ENCODE data around the gene REG3A.

Gene REG3A

GRCh38 chr2:79162801-79163200 is 3.2 kb upstream of the REG3A start:
- no peak overlapping the region for H3K9ac ChIP-seq (ENCODE audit: low read depth in 1 of 2, low read length in 2 of 2)

GRCh38 chr2:79162132-79162531 is 2.6 kb upstream of the REG3A start:
- H3K36me3 ChIP-seq (ENCODE audit: control insufficient read depth in 2 of 2, insufficient read depth in 2 of 2, low read length in 2 of 2) = no peaks in the 10 kb centered on the region
- H3K4me1 ChIP-seq (ENCODE audit: control insufficient read depth in 2 of 2, insufficient read depth in 2 of 2, low read length in 2 of 2) = no peaks in the 10 kb centered on the region
- H3K4me3 ChIP-seq (ENCODE audit: low read length in 2 of 2) = no peak overlapping the region
- H3K9ac ChIP-seq (ENCODE audit: low read depth in 1 of 2, low read length in 2 of 2) = no peak overlapping the region
- no peaks in the 10 kb centered on the region for H3K27me3 ChIP-seq (ENCODE audit: control insufficient read depth in 2 of 2, insufficient read depth in 2 of 2, low read length in 2 of 2)
- no peak overlapping the region for H3K27ac ChIP-seq (ENCODE audit: low read depth in 2 of 2, low read length in 2 of 2)
- no peaks in the 10 kb centered on the region for H3K9me3 ChIP-seq (ENCODE audit: control insufficient read depth in 2 of 2, low read length in 2 of 2)

More at GRCh38 chr2:79162801-79163200, 3.2 kb upstream of the REG3A start:
- Histone ChIP-seq H3K36me3 (ENCODE audit: control insufficient read depth in 2 of 2, insufficient read depth in 2 of 2, low read length in 2 of 2) (no peaks in the 10 kb centered on the region), H3K4me3 (ENCODE audit: low read length in 2 of 2) (no peak overlapping the region), H3K4me1 (ENCODE audit: control insufficient read depth in 2 of 2, insufficient read depth in 2 of 2, low read length in 2 of 2) (no peaks in the 10 kb centered on the region), H3K27ac (ENCODE audit: low read depth in 2 of 2, low read length in 2 of 2) (no peak overlapping the region), H3K9me3 (ENCODE audit: control insufficient read depth in 2 of 2, low read length in 2 of 2) (no peaks in the 10 kb centered on the region), H3K27me3 (ENCODE audit: control insufficient read depth in 2 of 2, insufficient read depth in 2 of 2, low read length in 2 of 2) (no peaks in the 10 kb centered on the region)

- Histone ChIP-seq H3K36me3 (ENCODE audit: control insufficient read depth in 2 of 2, insufficient read depth in 2 of 2, low read length in 2 of 2) (no peaks in the 10 kb centered on the region), H3K4me1 (ENCODE audit: control insufficient read depth in 2 of 2, insufficient read depth in 2 of 2, low read length in 2 of 2) (no peaks in the 10 kb centered on the region), H3K9ac (ENCODE audit: low read depth in 1 of 2, low read length in 2 of 2) (no peak overlapping the region), H3K27me3 (ENCODE audit: control insufficient read depth in 2 of 2, insufficient read depth in 2 of 2, low read length in 2 of 2) (no peaks in the 10 kb centered on the region), H3K27ac (ENCODE audit: low read depth in 2 of 2, low read length in 2 of 2) (no peak overlapping the region), H3K9me3 (ENCODE audit: control insufficient read depth in 2 of 2, low read length in 2 of 2) (no peaks in the 10 kb centered on the region), H3K4me3 (ENCODE audit: low read length in 2 of 2) (no peak overlapping the region)
These were observed 523 bp downstream of the REG3A start for GRCh38 chr2:79159030-79159429.

- Histone ChIP-seq H3K27me3 (ENCODE audit: control insufficient read depth in 2 of 2, insufficient read depth in 2 of 2, low read length in 2 of 2) (peaks cover 0 to 5% of the 10 kb centered on the region in 2 donors), H3K27ac (ENCODE audit: low read depth in 2 of 2, low read length in 2 of 2) (no peak overlapping the region), H3K4me3 (ENCODE audit: low read length in 2 of 2) (no peak overlapping the region), H3K36me3 (ENCODE audit: control insufficient read depth in 2 of 2, insufficient read depth in 2 of 2, low read length in 2 of 2) (no peaks in the 10 kb centered on the region), H3K9ac (ENCODE audit: low read depth in 1 of 2, low read length in 2 of 2) (no peak overlapping the region), H3K4me1 (ENCODE audit: control insufficient read depth in 2 of 2, insufficient read depth in 2 of 2, low read length in 2 of 2) (no peaks in the 10 kb centered on the region), H3K9me3 (ENCODE audit: control insufficient read depth in 2 of 2, low read length in 2 of 2) (no peaks in the 10 kb centered on the region)
These were observed 3.6 kb downstream of the REG3A start for GRCh38 chr2:79155826-79156476.

GRCh38 chr2:79139423-79139822 is 20.1 kb downstream of the REG3A start:
- peaks cover 0 to 7% of the 10 kb centered on the region in 2 donors for H3K4me1 ChIP-seq (ENCODE audit: control insufficient read depth in 2 of 2, insufficient read depth in 2 of 2, low read length in 2 of 2)
- no peak overlapping the region for H3K27ac ChIP-seq (ENCODE audit: low read depth in 2 of 2, low read length in 2 of 2)
- no peak overlapping the region for H3K9ac ChIP-seq (ENCODE audit: low read depth in 1 of 2, low read length in 2 of 2)
- H3K9me3 ChIP-seq (ENCODE audit: control insufficient read depth in 2 of 2, low read length in 2 of 2) = no peaks in the 10 kb centered on the region
- H3K36me3 ChIP-seq (ENCODE audit: control insufficient read depth in 2 of 2, insufficient read depth in 2 of 2, low read length in 2 of 2) = no peaks in the 10 kb centered on the region
- peaks cover 21 to 26% of the 10 kb centered on the region in 2 donors for H3K27me3 ChIP-seq (ENCODE audit: control insufficient read depth in 2 of 2, insufficient read depth in 2 of 2, low read length in 2 of 2)
- H3K4me3 ChIP-seq (ENCODE audit: low read length in 2 of 2) = no peak overlapping the region

- Histone ChIP-seq H3K9me3 (ENCODE audit: control insufficient read depth in 2 of 2, low read length in 2 of 2) (no peaks in the 10 kb centered on the region), H3K4me1 (ENCODE audit: control insufficient read depth in 2 of 2, insufficient read depth in 2 of 2, low read length in 2 of 2) (peaks cover 0 to 7% of the 10 kb centered on the region in 2 donors), H3K9ac (ENCODE audit: low read depth in 1 of 2, low read length in 2 of 2) (no peak overlapping the region), H3K4me3 (ENCODE audit: low read length in 2 of 2) (no peak overlapping the region), H3K27me3 (ENCODE audit: control insufficient read depth in 2 of 2, insufficient read depth in 2 of 2, low read length in 2 of 2) (peaks cover 28 to 36% of the 10 kb centered on the region in 2 donors), H3K36me3 (ENCODE audit: control insufficient read depth in 2 of 2, insufficient read depth in 2 of 2, low read length in 2 of 2) (no peaks in the 10 kb centered on the region), H3K27ac (ENCODE audit: low read depth in 2 of 2, low read length in 2 of 2) (no peak overlapping the region)
These were observed 21.2 kb downstream of the REG3A start for GRCh38 chr2:79138385-79138784.

- no peaks in the 10 kb centered on the region for H3K4me1 ChIP-seq (ENCODE audit: control insufficient read depth in 2 of 2, insufficient read depth in 2 of 2, low read length in 2 of 2)
- no peaks in the 10 kb centered on the region for H3K36me3 ChIP-seq (ENCODE audit: control insufficient read depth in 2 of 2, insufficient read depth in 2 of 2, low read length in 2 of 2)
- no peak overlapping the region for H3K27ac ChIP-seq (ENCODE audit: low read depth in 2 of 2, low read length in 2 of 2)
- H3K9me3 ChIP-seq (ENCODE audit: control insufficient read depth in 2 of 2, low read length in 2 of 2) = no peaks in the 10 kb centered on the region
- no peak overlapping the region for H3K9ac ChIP-seq (ENCODE audit: low read depth in 1 of 2, low read length in 2 of 2)
- H3K27me3 ChIP-seq (ENCODE audit: control insufficient read depth in 2 of 2, insufficient read depth in 2 of 2, low read length in 2 of 2) = peaks cover 15 to 42% of the 10 kb centered on the region in 2 donors
- H3K4me3 ChIP-seq (ENCODE audit: low read length in 2 of 2) = no peak overlapping the region
These were observed 27.9 kb downstream of the REG3A start for GRCh38 chr2:79131687-79132086.

GRCh38 chr2:79129804-79130203 is 29.7 kb downstream of the REG3A start:
- H3K36me3 ChIP-seq (ENCODE audit: control insufficient read depth in 2 of 2, insufficient read depth in 2 of 2, low read length in 2 of 2) = no peaks in the 10 kb centered on the region
- H3K4me1 ChIP-seq (ENCODE audit: control insufficient read depth in 2 of 2, insufficient read depth in 2 of 2, low read length in 2 of 2) = no peaks in the 10 kb centered on the region
- no peak overlapping the region for H3K27ac ChIP-seq (ENCODE audit: low read depth in 2 of 2, low read length in 2 of 2)
- H3K27me3 ChIP-seq (ENCODE audit: control insufficient read depth in 2 of 2, insufficient read depth in 2 of 2, low read length in 2 of 2) = peaks cover 9 to 36% of the 10 kb centered on the region in 2 donors
- H3K4me3 ChIP-seq (ENCODE audit: low read length in 2 of 2) = no peak overlapping the region
- no peaks in the 10 kb centered on the region for H3K9me3 ChIP-seq (ENCODE audit: control insufficient read depth in 2 of 2, low read length in 2 of 2)
- H3K9ac ChIP-seq (ENCODE audit: low read depth in 1 of 2, low read length in 2 of 2) = no peak overlapping the region

GRCh38 chr2:79129260-79129659 is 30.3 kb downstream of the REG3A start:
- Histone ChIP-seq H3K9ac (ENCODE audit: low read depth in 1 of 2, low read length in 2 of 2) (no peak overlapping the region), H3K27ac (ENCODE audit: low read depth in 2 of 2, low read length in 2 of 2) (no peak overlapping the region), H3K4me1 (ENCODE audit: control insufficient read depth in 2 of 2, insufficient read depth in 2 of 2, low read length in 2 of 2) (no peaks in the 10 kb centered on the region), H3K27me3 (ENCODE audit: control insufficient read depth in 2 of 2, insufficient read depth in 2 of 2, low read length in 2 of 2) (peaks cover 9 to 32% of the 10 kb centered on the region in 2 donors), H3K36me3 (ENCODE audit: control insufficient read depth in 2 of 2, insufficient read depth in 2 of 2, low read length in 2 of 2) (no peaks in the 10 kb centered on the region), H3K4me3 (ENCODE audit: low read length in 2 of 2) (no peak overlapping the region), H3K9me3 (ENCODE audit: control insufficient read depth in 2 of 2, low read length in 2 of 2) (no peaks in the 10 kb centered on the region)

GRCh38 chr2:79128406-79128805 is 31.1 kb downstream of the REG3A start:
- no peaks in the 10 kb centered on the region for H3K36me3 ChIP-seq (ENCODE audit: control insufficient read depth in 2 of 2, insufficient read depth in 2 of 2, low read length in 2 of 2)
- no peaks in the 10 kb centered on the region for H3K4me1 ChIP-seq (ENCODE audit: control insufficient read depth in 2 of 2, insufficient read depth in 2 of 2, low read length in 2 of 2)
- H3K4me3 ChIP-seq (ENCODE audit: low read length in 2 of 2) = no peak overlapping the region
- H3K27me3 ChIP-seq (ENCODE audit: control insufficient read depth in 2 of 2, insufficient read depth in 2 of 2, low read length in 2 of 2) = peaks cover 2 to 25% of the 10 kb centered on the region in 2 donors
- no peak overlapping the region for H3K9ac ChIP-seq (ENCODE audit: low read depth in 1 of 2, low read length in 2 of 2)
- no peaks in the 10 kb centered on the region for H3K9me3 ChIP-seq (ENCODE audit: control insufficient read depth in 2 of 2, low read length in 2 of 2)
- no peak overlapping the region for H3K27ac ChIP-seq (ENCODE audit: low read depth in 2 of 2, low read length in 2 of 2)

- Histone ChIP-seq H3K36me3 (ENCODE audit: control insufficient read depth in 2 of 2, insufficient read depth in 2 of 2, low read length in 2 of 2) (no peaks in the 10 kb centered on the region), H3K27me3 (ENCODE audit: control insufficient read depth in 2 of 2, insufficient read depth in 2 of 2, low read length in 2 of 2) (peaks cover under 1 to 34% of the 10 kb centered on the region in 2 donors), H3K4me3 (ENCODE audit: low read length in 2 of 2) (no peak overlapping the region)
These were observed 33.9 kb downstream of the REG3A start for GRCh38 chr2:79125721-79125985.

More at GRCh38 chr2:79125721-79125985, 33.9 kb downstream of the REG3A start:
- H3K27ac ChIP-seq (ENCODE audit: low read depth in 2 of 2, low read length in 2 of 2) = no peak overlapping the region
- no peaks in the 10 kb centered on the region for H3K9me3 ChIP-seq (ENCODE audit: control insufficient read depth in 2 of 2, low read length in 2 of 2)
- no peak overlapping the region for H3K9ac ChIP-seq (ENCODE audit: low read depth in 1 of 2, low read length in 2 of 2)
- no peaks in the 10 kb centered on the region for H3K4me1 ChIP-seq (ENCODE audit: control insufficient read depth in 2 of 2, insufficient read depth in 2 of 2, low read length in 2 of 2)

Measured in mucosa of rectum (tissue), 2 donors.